ENCODE measurements around the gene EPX. TPM values are rescaled to one million over a fixed set of nuclear protein-coding genes. Genes with fewer than 3 reads are reported as not detected.

The EPX gene
- total and polyA plus RNA-seq, 2 experiments from 2014 or later = not detected

- no peak for DNase-seq (ENCODE audit: low read depth in 1 of 2, low spot score in 1 of 2)
- Histone ChIP-seq H3K9me3 (ENCODE audit: low read depth) (no peaks in the 10 kb centered on the region), H3K4me1 (ENCODE audit: low read depth) (no peaks in the 10 kb centered on the region), H3K4me3 (no peak overlapping the region), H3K36me3 (no peaks in the 10 kb centered on the region), H3K27me3 (no peaks in the 10 kb centered on the region), H3K27ac (no peak overlapping the region)
- TF ChIP-seq CTCF (IDR thresholded peaks at IDR 0.05; ENCODE audit: low read depth, low read length) = no peak
Measured at GRCh38 chr17:58186591-58186990, 5.9 kb upstream of the EPX start.

GRCh38 chr17:58187063-58187462, 5.5 kb upstream of the EPX start:
- Histone ChIP-seq H3K4me3 (no peak overlapping the region), H3K27me3 (no peaks in the 10 kb centered on the region), H3K36me3 (no peaks in the 10 kb centered on the region), H3K9me3 (ENCODE audit: low read depth) (no peaks in the 10 kb centered on the region), H3K4me1 (ENCODE audit: low read depth) (no peaks in the 10 kb centered on the region), H3K27ac (no peak overlapping the region)
- no peak for DNase-seq (ENCODE audit: low read depth in 1 of 2, low spot score in 1 of 2)
- no peak for TF ChIP-seq CTCF (IDR thresholded peaks at IDR 0.05; ENCODE audit: low read depth, low read length)

GRCh38 chr17:58187675-58188074, 4.9 kb upstream of the EPX start:
- Histone ChIP-seq H3K9me3 (ENCODE audit: low read depth) (no peaks in the 10 kb centered on the region), H3K27ac (no peak overlapping the region), H3K36me3 (no peaks in the 10 kb centered on the region), H3K27me3 (no peaks in the 10 kb centered on the region), H3K4me1 (ENCODE audit: low read depth) (no peaks in the 10 kb centered on the region), H3K4me3 (no peak overlapping the region)
- TF ChIP-seq CTCF (IDR thresholded peaks at IDR 0.05; ENCODE audit: low read depth, low read length) = no peak
- DNase-seq (ENCODE audit: low read depth in 1 of 2, low spot score in 1 of 2) = no peak

GRCh38 chr17:58189436-58190146, 2.9 kb upstream of the EPX start:
- peak in 1 of 2 donors; percentile 89 for DNase-seq (ENCODE audit: low read depth in 1 of 2, low spot score in 1 of 2)
- H3K27ac ChIP-seq = no peak overlapping the region
- no peaks in the 10 kb centered on the region for H3K27me3 ChIP-seq
- no peak for TF ChIP-seq CTCF (IDR thresholded peaks at IDR 0.05; ENCODE audit: low read depth, low read length)
- no peaks in the 10 kb centered on the region for H3K36me3 ChIP-seq
- H3K4me3 ChIP-seq = no peak overlapping the region
- H3K4me1 ChIP-seq (ENCODE audit: low read depth) = no peaks in the 10 kb centered on the region
- no peaks in the 10 kb centered on the region for H3K9me3 ChIP-seq (ENCODE audit: low read depth)

- Histone ChIP-seq H3K27me3 (no peaks in the 10 kb centered on the region), H3K4me1 (ENCODE audit: low read depth) (no peaks in the 10 kb centered on the region), H3K9me3 (ENCODE audit: low read depth) (no peaks in the 10 kb centered on the region), H3K27ac (no peak overlapping the region), H3K4me3 (no peak overlapping the region), H3K36me3 (no peaks in the 10 kb centered on the region)
- DNase-seq (ENCODE audit: low read depth in 1 of 2, low spot score in 1 of 2) = no peak
- no peak for TF ChIP-seq CTCF (IDR thresholded peaks at IDR 0.05; ENCODE audit: low read depth, low read length)
Measured at GRCh38 chr17:58191241-58191896, 1.2 kb upstream of the EPX start.

Data from cardiac muscle cell (in vitro differentiated cells and primary cell).